ENCODE results near the gene EIF4A3. TPM values are rescaled to one million over a fixed set of nuclear protein-coding genes. Genes with fewer than 3 reads are reported as not detected.
A peak's percentile ranks its signal among the peaks of the same experiment; 100 is the strongest.
"Not testable (repeated sequence)": the region's sequence is repeated elsewhere in the genome, so short reads cannot be mapped to it uniquely, and the experiment has no call there.

Gene EIF4A3
- total RNA-seq, 2 donors from 2014 or later, result 36.6 to 46.9 TPM

GRCh38 chr17:80177986-80178595 is 31.2 kb upstream of the EIF4A3 start:
- intact Hi-C loops (cut with DNase I), result no loop called here
- ATAC-seq (no peak), DNase-seq (no peak)

- intact Hi-C loops (cut with DNase I), result no loop called here
- DNase-seq (no peak), ATAC-seq (no peak)
Observed at GRCh38 chr17:80176757-80177156, 29.8 kb upstream of the EIF4A3 start.

GRCh38 chr17:80173916-80174315 is 27.0 kb upstream of the EIF4A3 start:
- no peak for DNase-seq
- no peak for ATAC-seq
- intact Hi-C loops (cut with DNase I), result no loop called here

- no peak for DNase-seq
- intact Hi-C loops (cut with DNase I), result no loop called here
- ATAC-seq, result no peak
Observed at GRCh38 chr17:80173126-80173525, 26.2 kb upstream of the EIF4A3 start.

- intact Hi-C loops (cut with DNase I), result no loop called here
- no peak for ATAC-seq
- DNase-seq, result no peak
Observed at GRCh38 chr17:80171681-80172080, 24.8 kb upstream of the EIF4A3 start.

GRCh38 chr17:80169784-80170500 is 23.0 kb upstream of the EIF4A3 start, which contains the start of gene CARD14:
Gene CARD14, plus strand, starts transcription at chr17:80170030. Its CDS starts 11,409 bp downstream, at chr17:80181439.
- ATAC-seq (no peak), DNase-seq (no peak)
- intact Hi-C loops (cut with DNase I), result no loop called here

GRCh38 chr17:80169107-80169506 is 22.2 kb upstream of the EIF4A3 start:
- intact Hi-C loops (cut with DNase I), result no loop called here
- DNase-seq, result no peak
- ATAC-seq, result no peak

- peak in 1 of 2 donors; percentile 39 for ATAC-seq
- intact Hi-C loops (cut with DNase I), result no loop called here
- DNase-seq, result no peak
Observed at GRCh38 chr17:80168371-80168770, 21.4 kb upstream of the EIF4A3 start.

- DNase-seq (no peak), ATAC-seq (no peak)
- intact Hi-C loops (cut with DNase I), result no loop called here
Observed at GRCh38 chr17:80166446-80166845, 19.5 kb upstream of the EIF4A3 start.

- no peak for DNase-seq
- no peak for ATAC-seq
- intact Hi-C loops (cut with DNase I), result no loop called here
Observed at GRCh38 chr17:80164185-80164584, 17.3 kb upstream of the EIF4A3 start.

- no peak for ATAC-seq
- intact Hi-C loops (cut with DNase I), result no loop called here
- DNase-seq, result no peak
Observed at GRCh38 chr17:80163336-80163735, 16.4 kb upstream of the EIF4A3 start.

- intact Hi-C loops (cut with DNase I), result no loop called here
- DNase-seq (no peak), ATAC-seq (peak in 1 of 2 donors; percentile 30)
Observed at GRCh38 chr17:80160536-80160935, 13.6 kb upstream of the EIF4A3 start.

GRCh38 chr17:80158846-80159245 is 11.9 kb upstream of the EIF4A3 start:
- no peak for DNase-seq
- intact Hi-C loops (cut with DNase I), result no loop called here
- no peak for ATAC-seq

- intact Hi-C loops (cut with DNase I); DNase-seq; ATAC-seq: not testable (repeated sequence)
Observed at GRCh38 chr17:80155600-80155999, 8.7 kb upstream of the EIF4A3 start.

GRCh38 chr17:80154166-80154565 is 7.2 kb upstream of the EIF4A3 start:
- ATAC-seq (no peak), DNase-seq (no peak)
- intact Hi-C loops (cut with DNase I), result no loop called here

GRCh38 chr17:80153004-80153403 is 6.1 kb upstream of the EIF4A3 start:
- intact Hi-C loops (cut with DNase I), result no loop called here
- ATAC-seq (no peak), DNase-seq (no peak)

GRCh38 chr17:80152081-80152702 is 5.3 kb upstream of the EIF4A3 start:
- intact Hi-C loops (cut with DNase I), result no loop called here
- DNase-seq (no peak), ATAC-seq (peak in 1 of 2 donors; percentile 51)

GRCh38 chr17:80151333-80151732 is 4.4 kb upstream of the EIF4A3 start:
- ATAC-seq (no peak), DNase-seq (no peak)
- intact Hi-C loops (cut with DNase I), result no loop called here

GRCh38 chr17:80146121-80147034 is 550 bp downstream of the EIF4A3 start:
- intact Hi-C loops (cut with DNase I), result loop anchor here in 1 of 2 donors (5.0 kb wide), 1 partner anchor 44 kb away; the partner anchor contains the start of gene GAA

More at GRCh38 chr17:80146121-80147034, 550 bp downstream of the EIF4A3 start:
- ATAC-seq (peak; percentile 16 to 29), DNase-seq (no peak)

Measured in left cardiac atrium (tissue), 4 donors.